ENCODE measurements around the gene FAH.

GRCh38 chr15:80171787-80172186, 19.0 kb downstream of the FAH start:
- TF ChIP-seq CTCF (IDR thresholded peaks at IDR 0.05) (no peak), POLR2AphosphoS5 (IDR thresholded peaks at IDR 0.05) (no peak)
